Mammary epithelial cell (primary cell): ENCODE measurements around the gene SYT17.

Experiments used
- EZH2 ChIP-seq: IDR thresholded peaks from 2 replicates; pipeline ENCODE4 v1.6.1; 2012; ENCODE audit warnings: low read length, inconsistent platforms, borderline replicate concordance
- TF ChIP-seq, protein P1 (sequence below), 2 donors: IDR thresholded peaks in 1 of 2; conservative IDR thresholded peaks in 1 of 2; 2 replicates each; pipeline ENCODE4 v1.5.1; 2011 to 2012; ENCODE audit warnings: inconsistent platforms in 2 of 2, low read length in 2 of 2, mild to moderate bottlenecking in 2 of 2, control low read depth in 1 of 2, low read depth in 1 of 2; ENCODE audit not compliant: insufficient read depth in 1 of 2; ENCODE audit errors: extremely low read depth in 1 of 2

- TF ChIP-seq, protein P1, sequence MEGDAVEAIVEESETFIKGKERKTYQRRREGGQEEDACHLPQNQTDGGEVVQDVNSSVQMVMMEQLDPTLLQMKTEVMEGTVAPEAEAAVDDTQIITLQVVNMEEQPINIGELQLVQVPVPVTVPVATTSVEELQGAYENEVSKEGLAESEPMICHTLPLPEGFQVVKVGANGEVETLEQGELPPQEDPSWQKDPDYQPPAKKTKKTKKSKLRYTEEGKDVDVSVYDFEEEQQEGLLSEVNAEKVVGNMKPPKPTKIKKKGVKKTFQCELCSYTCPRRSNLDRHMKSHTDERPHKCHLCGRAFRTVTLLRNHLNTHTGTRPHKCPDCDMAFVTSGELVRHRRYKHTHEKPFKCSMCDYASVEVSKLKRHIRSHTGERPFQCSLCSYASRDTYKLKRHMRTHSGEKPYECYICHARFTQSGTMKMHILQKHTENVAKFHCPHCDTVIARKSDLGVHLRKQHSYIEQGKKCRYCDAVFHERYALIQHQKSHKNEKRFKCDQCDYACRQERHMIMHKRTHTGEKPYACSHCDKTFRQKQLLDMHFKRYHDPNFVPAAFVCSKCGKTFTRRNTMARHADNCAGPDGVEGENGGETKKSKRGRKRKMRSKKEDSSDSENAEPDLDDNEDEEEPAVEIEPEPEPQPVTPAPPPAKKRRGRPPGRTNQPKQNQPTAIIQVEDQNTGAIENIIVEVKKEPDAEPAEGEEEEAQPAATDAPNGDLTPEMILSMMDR (conservative IDR thresholded peaks at IDR 0.05 in 1 of 2, IDR thresholded peaks at IDR 0.05 in 1 of 2; ENCODE audit: extremely low read depth in 1 of 2, insufficient read depth in 1 of 2, low read depth in 1 of 2, low read length in 2 of 2): no peak
- no peak for TF ChIP-seq EZH2
Measured at GRCh38 chr16:19266774-19267173, 98.7 kb downstream of the SYT17 start.
